SK-N-SH treated with all-trans-retinoic acid at 6 μM for 48 hours (cell line): ENCODE results near the gene PSD.

Source experiments
- ARNTL ChIP-seq: fragments of 450-650 bp; formaldehyde crosslinking; IDR thresholded peaks from 2 replicates; pipeline ENCODE4 v1.5.0; 2020; ENCODE audit warnings: low read depth, mild to moderate bottlenecking, moderate library complexity, borderline replicate concordance
- CSRNP3 ChIP-seq: fragments of 250-450 bp; sonication (Bioruptor Pico); IDR thresholded peaks from 2 replicates; pipeline ENCODE4 v1.5.1; 2021; ENCODE audit warnings: mild to moderate bottlenecking, moderate library complexity
- GLIS3 ChIP-seq: fragments of 250-450 bp; sonication (Bioruptor Pico); IDR thresholded peaks from 2 replicates; pipeline ENCODE4 v1.5.0; 2020; ENCODE audit warnings: mild to moderate bottlenecking, moderate library complexity
- OSR1 ChIP-seq: fragments of 250-450 bp; sonication (Bioruptor Pico); IDR thresholded peaks from 2 replicates; pipeline ENCODE4 v1.8.0; 2022; ENCODE audit warnings: moderate library complexity, mild to moderate bottlenecking, inconsistent platforms
- PATZ1 ChIP-seq: fragments of 250-450 bp; sonication (Bioruptor Pico); IDR thresholded peaks from 2 replicates; pipeline ENCODE4 v1.8.0; 2020; ENCODE audit warnings: mild to moderate bottlenecking, moderate library complexity, borderline replicate concordance
- POU6F1 ChIP-seq: fragments of 250-450 bp; sonication (Bioruptor Pico); IDR thresholded peaks from 2 replicates; pipeline ENCODE4 v1.8.0; 2021; ENCODE audit warnings: low read depth, mild to moderate bottlenecking, moderate library complexity, borderline replicate concordance
- RARB ChIP-seq: fragments of 250-450 bp; sonication (Bioruptor Pico); IDR thresholded peaks from 2 replicates; pipeline ENCODE4 v1.8.0; 2021; ENCODE audit warnings: mild to moderate bottlenecking, moderate library complexity
- ZFP3 ChIP-seq: fragments of 250-450 bp; sonication (Bioruptor Pico); IDR thresholded peaks from 2 replicates; pipeline ENCODE4 v1.5.0; 2020; ENCODE audit warnings: mild to moderate bottlenecking, moderate library complexity
- ZFP30 ChIP-seq: fragments of 450-650 bp; formaldehyde crosslinking; IDR thresholded peaks from 2 replicates; pipeline ENCODE4 v1.5.0; 2022; ENCODE audit warnings: mild to moderate bottlenecking, moderate library complexity
- TF ChIP-seq, protein P1 (sequence below): fragments of 250-450 bp; sonication (Bioruptor Pico); IDR thresholded peaks from 2 replicates; pipeline ENCODE4 v1.5.1; 2020; ENCODE audit warnings: low read depth, mild to moderate bottlenecking, moderate library complexity

DNA sequence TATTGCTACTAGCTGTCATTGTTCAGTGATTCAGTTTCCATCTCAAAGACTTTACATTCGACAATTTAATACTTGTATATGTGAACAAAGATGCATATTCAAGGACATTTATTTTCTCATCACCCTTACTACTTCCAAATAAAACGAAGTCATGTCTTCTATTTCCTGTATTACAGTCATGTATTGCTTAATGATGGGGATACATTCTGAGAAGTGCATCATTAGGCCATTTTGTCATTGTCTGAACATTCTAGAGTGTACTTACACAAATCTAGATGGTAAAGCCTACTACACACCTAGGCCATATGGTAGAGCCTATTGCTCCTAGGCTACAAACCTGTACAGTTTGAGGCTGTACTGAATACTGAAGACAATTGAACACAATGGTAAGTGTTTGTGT is 26.3 kb upstream of the PSD start:
- TF ChIP-seq CSRNP3 (CRISPR knock-in tag), result no peak
- TF ChIP-seq, protein P1, sequence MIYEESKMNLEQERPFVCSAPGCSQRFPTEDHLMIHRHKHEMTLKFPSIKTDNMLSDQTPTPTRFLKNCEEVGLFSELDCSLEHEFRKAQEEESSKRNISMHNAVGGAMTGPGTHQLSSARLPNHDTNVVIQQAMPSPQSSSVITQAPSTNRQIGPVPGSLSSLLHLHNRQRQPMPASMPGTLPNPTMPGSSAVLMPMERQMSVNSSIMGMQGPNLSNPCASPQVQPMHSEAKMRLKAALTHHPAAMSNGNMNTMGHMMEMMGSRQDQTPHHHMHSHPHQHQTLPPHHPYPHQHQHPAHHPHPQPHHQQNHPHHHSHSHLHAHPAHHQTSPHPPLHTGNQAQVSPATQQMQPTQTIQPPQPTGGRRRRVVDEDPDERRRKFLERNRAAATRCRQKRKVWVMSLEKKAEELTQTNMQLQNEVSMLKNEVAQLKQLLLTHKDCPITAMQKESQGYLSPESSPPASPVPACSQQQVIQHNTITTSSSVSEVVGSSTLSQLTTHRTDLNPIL (CRISPR knock-in tag), result no peak
- no peak for TF ChIP-seq POU6F1 (CRISPR knock-in tag)
- no peak for TF ChIP-seq RARB
- no peak for TF ChIP-seq PATZ1 (CRISPR knock-in tag)
- TF ChIP-seq ARNTL (CRISPR knock-in tag), result no peak
- no peak for TF ChIP-seq OSR1 (CRISPR knock-in tag)
- no peak for TF ChIP-seq GLIS3 (CRISPR knock-in tag)
- no peak for TF ChIP-seq ZFP30 (CRISPR knock-in tag)
- no peak for TF ChIP-seq ZFP3 (CRISPR knock-in tag)
